ENCODE results near the gene CEACAM21.

CEACAM21 gene

DNA sequence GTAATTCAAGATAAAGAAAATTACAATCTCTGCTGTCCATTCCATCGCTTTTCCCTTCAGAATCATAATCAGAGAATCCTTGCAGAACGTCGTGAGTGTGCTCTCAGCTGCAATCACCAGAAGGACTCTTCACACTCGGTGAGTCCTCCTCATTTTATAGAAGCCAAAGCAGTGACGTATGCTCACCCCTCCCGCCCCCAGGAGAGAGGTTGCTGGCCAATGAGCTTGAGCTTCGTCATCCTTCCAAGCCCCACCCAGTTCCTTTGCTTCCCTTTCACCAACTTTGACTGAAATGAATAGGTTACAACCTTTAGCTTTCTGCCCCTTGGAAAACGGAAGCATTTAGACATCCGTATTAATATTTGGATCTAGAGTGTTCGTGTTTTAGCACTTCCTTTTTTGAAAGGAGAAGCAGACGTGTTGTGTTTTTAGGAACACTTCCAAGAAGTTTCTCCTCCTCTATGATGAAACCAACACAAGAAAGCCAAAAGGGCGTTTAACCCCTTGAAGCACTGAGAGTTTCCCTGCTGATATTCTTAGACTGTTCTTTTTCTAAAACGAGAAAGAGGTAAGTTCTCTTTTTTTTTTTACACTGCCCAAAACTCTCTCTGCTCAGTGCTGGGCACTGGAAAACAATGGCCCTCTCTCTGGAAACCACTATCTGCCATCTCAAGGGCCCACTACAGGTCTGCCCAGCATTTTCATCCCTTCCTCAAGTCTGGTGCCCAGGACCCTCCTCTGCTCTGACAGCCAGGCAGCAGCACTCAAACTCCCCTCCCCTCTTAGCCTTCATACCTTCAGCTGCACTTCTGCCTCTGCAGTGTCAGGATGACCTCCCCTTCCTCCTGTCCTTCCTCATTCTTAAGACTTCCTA, 44.3 kb upstream of the CEACAM21 start:
- no peak for DNase-seq (ENCODE audit: extremely low read depth, low read depth)
- no peak overlapping the region for H3K4me3 ChIP-seq (replicated peaks; ENCODE audit: low read depth, low read length)
- TF ChIP-seq, protein P1, sequence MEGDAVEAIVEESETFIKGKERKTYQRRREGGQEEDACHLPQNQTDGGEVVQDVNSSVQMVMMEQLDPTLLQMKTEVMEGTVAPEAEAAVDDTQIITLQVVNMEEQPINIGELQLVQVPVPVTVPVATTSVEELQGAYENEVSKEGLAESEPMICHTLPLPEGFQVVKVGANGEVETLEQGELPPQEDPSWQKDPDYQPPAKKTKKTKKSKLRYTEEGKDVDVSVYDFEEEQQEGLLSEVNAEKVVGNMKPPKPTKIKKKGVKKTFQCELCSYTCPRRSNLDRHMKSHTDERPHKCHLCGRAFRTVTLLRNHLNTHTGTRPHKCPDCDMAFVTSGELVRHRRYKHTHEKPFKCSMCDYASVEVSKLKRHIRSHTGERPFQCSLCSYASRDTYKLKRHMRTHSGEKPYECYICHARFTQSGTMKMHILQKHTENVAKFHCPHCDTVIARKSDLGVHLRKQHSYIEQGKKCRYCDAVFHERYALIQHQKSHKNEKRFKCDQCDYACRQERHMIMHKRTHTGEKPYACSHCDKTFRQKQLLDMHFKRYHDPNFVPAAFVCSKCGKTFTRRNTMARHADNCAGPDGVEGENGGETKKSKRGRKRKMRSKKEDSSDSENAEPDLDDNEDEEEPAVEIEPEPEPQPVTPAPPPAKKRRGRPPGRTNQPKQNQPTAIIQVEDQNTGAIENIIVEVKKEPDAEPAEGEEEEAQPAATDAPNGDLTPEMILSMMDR (IDR thresholded peaks at IDR 0.05; ENCODE audit: low read depth, low read length, missing control alignments) = no peak

DNA sequence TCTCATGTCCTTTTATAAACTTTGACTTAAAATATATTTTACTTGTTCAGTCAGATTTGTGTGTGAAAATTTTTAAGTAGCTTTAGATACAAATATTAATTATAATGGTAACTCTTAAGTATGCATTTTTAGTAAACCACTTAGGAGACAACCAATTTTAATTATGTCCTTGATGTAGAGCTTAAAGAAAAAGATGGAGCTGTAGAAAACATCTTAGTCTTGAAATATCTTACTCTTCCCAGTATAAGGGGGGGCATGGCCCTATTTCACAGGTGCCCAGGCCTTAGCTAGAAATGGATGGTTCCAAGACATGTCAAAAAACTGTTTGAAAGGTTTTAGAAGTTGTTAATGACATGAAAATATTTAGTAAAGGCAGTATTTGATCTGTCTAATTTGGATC, 43.4 kb upstream of the CEACAM21 start:
- TF ChIP-seq, protein P1 (IDR thresholded peaks at IDR 0.05; ENCODE audit: low read depth, low read length, missing control alignments) = no peak
- H3K4me3 ChIP-seq (replicated peaks; ENCODE audit: low read depth, low read length) = no peak overlapping the region

GRCh38 chr19:41533671-41534215, 42.2 kb upstream of the CEACAM21 start:
- no peak overlapping the region for H3K4me3 ChIP-seq (replicated peaks; ENCODE audit: low read depth, low read length)
- DNase-seq (ENCODE audit: extremely low read depth, low read depth) = no peak
- TF ChIP-seq, protein P1 (IDR thresholded peaks at IDR 0.05; ENCODE audit: low read depth, low read length, missing control alignments) = no peak

More for the DNA sequence above, 43.4 kb upstream of the CEACAM21 start:
- DNase-seq (ENCODE audit: extremely low read depth, low read depth) = no peak

DNA sequence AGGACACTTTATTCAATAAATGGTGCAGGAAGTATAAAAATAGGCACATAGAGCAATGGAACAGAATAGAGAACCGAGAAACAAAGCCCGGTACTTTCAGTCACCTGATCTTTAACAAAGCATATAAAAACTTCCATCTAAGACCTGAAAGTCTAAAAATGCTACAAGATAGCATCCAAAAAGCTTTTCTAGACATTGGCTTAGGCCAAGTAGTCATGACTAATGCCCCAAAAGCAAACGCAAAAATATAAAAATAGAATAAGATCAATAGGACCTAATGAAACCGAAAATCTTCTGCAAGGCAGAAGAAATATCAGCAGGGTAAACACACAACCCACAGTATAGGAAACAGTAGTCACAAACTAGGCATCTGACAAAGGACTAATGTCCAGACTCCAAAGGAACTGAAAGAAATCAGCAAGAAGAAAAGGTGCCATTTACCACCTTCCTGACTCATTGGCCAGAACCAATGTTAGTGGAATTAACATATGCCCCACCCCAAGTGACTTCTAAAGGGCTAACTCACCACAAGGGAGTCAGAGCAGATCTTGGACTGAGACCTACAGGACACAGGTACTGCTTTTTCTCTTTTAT, 40.8 kb upstream of the CEACAM21 start:
- TF ChIP-seq, protein P1 (IDR thresholded peaks at IDR 0.05; ENCODE audit: low read depth, low read length, missing control alignments) = no peak
- DNase-seq (ENCODE audit: extremely low read depth, low read depth) = no peak
- H3K4me3 ChIP-seq (replicated peaks; ENCODE audit: low read depth, low read length) = no peak overlapping the region

DNA sequence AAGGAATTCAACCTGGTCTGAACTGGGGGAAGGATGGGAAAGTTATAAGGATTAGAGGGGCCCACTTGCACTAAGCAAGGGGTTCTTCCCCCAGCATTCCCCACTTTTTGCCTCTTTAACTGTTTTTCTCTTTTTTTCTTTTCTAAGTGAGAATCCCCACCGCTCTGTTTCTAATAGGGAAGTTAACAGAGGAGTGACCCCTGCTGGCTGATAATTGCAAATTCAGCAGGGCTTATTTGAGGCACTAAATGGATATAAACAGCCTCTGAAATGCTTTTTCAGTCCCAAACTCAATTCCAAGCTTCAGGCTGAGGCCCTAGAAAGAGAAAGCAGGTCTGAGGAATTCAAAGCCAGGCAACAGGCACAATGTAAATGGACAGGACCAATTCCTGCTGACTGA, 38.2 kb upstream of the CEACAM21 start:
- TF ChIP-seq, protein P1 (IDR thresholded peaks at IDR 0.05; ENCODE audit: low read depth, low read length, missing control alignments) = peak; percentile 61
- DNase-seq (ENCODE audit: extremely low read depth, low read depth) = no peak
- H3K4me3 ChIP-seq (replicated peaks; ENCODE audit: low read depth, low read length) = no peak overlapping the region

DNA sequence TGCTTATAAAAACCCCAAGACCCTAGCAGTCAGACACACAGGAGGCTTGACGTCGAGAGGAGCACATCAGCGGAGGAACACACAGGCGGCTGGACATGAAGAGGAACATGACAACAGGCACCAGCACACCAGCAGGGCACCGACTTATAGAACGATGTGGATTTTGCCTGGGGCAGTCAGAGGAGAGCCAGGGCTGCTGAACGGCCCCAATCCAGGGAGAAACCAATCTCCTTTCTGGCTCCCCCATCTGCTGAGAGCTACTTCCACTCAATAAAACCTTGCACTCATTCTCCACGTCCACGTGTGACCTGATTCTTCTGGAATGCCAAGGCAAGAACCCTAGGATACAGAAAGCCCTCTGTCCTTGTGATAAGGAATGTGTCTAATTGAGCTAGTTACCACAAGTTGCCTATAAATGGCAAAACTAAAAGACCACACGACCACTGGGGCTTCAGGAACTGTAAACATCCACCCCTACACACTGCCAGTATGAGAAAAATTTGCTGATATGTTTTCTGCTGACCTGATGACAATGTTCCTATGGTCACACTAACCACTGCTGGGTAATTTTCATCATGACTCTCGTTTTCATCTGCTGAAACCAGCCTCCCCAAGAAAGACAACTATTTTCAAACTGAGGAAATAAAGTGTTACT, 35.8 kb upstream of the CEACAM21 start:
- DNase-seq (ENCODE audit: extremely low read depth, low read depth) = no peak
- no peak overlapping the region for H3K4me3 ChIP-seq (replicated peaks; ENCODE audit: low read depth, low read length)
- TF ChIP-seq, protein P1 (IDR thresholded peaks at IDR 0.05; ENCODE audit: low read depth, low read length, missing control alignments) = no peak

All from HFF-Myc (cell line).